OCI-LY1 (cell line): Measurements from ENCODE around the gene LRSAM1.

Experiments used
- CTCF ChIP-seq: fragments of 200-600 bp; sonication (generic), shearing (Covaris generic); IDR thresholded peaks from 2 replicates; pipeline ENCODE4 v1.5.1; 2017; ENCODE audit warnings: mild to moderate bottlenecking, antibody characterized with exemption, low read length, moderate library complexity, mixed read lengths
- EZH2 ChIP-seq: fragments of 200-600 bp; sonication (generic), shearing (Covaris generic); IDR thresholded peaks from 2 replicates; pipeline ENCODE4 v1.8.0; 2017; ENCODE audit warnings: borderline replicate concordance, mixed run types, mild to moderate bottlenecking, antibody characterized with exemption, low read length, moderate library complexity, mixed read lengths

- no peak for TF ChIP-seq CTCF
- no peak for TF ChIP-seq EZH2
Observed at GRCh38 chr9:127449332-127449966, 1.9 kb upstream of the LRSAM1 start.
